ENCODE measurements around the gene CYP17A1. TPM values are rescaled to one million over a fixed set of nuclear protein-coding genes. Genes with fewer than 3 reads are reported as not detected.

Gene CYP17A1
- total RNA-seq, 1 experiment from 2014 or later: 2.1 TPM

DNA sequence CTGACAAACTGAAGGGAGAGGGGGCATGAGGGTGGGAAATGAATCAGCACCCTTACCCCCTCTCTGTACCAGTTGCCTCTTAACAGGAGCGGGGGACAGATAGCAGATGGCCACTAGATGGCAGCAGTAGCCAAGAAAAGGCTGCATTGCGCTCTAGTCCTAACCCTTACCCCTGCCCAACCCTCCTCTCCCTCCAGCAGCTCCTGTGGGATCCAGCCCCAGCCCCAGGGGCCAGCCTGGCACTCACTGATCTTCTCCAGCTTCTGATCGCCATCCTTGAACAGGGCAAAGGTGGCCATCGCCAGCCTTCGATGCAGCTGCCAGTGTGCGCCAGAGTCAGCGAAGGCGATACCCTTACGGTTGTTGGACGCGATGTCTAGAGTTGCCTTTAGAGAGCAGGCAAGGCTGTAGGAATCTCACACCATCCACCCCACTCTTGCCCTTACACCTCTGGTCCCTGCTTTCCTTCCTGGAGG, 2.2 kb downstream of the CYP17A1 start:
- Mint-ChIP-seq H3K4me1 (0 out of 2 replicates have a peak, but pooled peaks cover 5% of the 10 kb centered on the region), H3K9me3 (peaks cover 29% of the 10 kb centered on the region), H3K27ac (no peak overlapping the region), H3K4me3 (no peak overlapping the region), H3K27me3 (ENCODE audit: low read depth) (peaks cover 18% of the 10 kb centered on the region), H3K36me3 (peaks cover 21% of the 10 kb centered on the region)
- peak; percentile 89 for TF ChIP-seq CTCF (IDR thresholded peaks at IDR 0.05)
- TF ChIP-seq CBFB (CRISPR knock-in tag; IDR thresholded peaks at IDR 0.05; ENCODE audit: low read depth): no peak
- TF ChIP-seq ZNF671 (CRISPR knock-in tag; IDR thresholded peaks at IDR 0.05): no peak
- DNase-seq (ENCODE audit: low spot score) (peak; percentile 89), ATAC-seq (peak; percentile 99)
- ChIA-PET POLR2A (no interaction called here), CTCF (interaction anchor here (0.5 to 3.8 kb wide), 26 partner anchors 14 to 561 kb away, joined by 3 to 40 read pairs (median 4); partner anchors contain the start of genes ARL3, AS3MT, ATP5MK and BORCS7)

- TF ChIP-seq HMGA2 (CRISPR knock-in tag; IDR thresholded peaks at IDR 0.05): no peak
- TF ChIP-seq ZBTB21 (CRISPR knock-in tag; IDR thresholded peaks at IDR 0.05; ENCODE audit: borderline replicate concordance): no peak
- no peak for TF ChIP-seq ZSCAN18 (CRISPR knock-in tag; IDR thresholded peaks at IDR 0.05)
- Mint-ChIP-seq H3K9me3 (peaks cover 22% of the 10 kb centered on the region), H3K27me3 (ENCODE audit: low read depth) (peaks cover 9% of the 10 kb centered on the region), H3K4me1 (0 out of 2 replicates have a peak, but pooled peaks cover 5% of the 10 kb centered on the region), H3K36me3 (peaks cover 17% of the 10 kb centered on the region), H3K4me3 (no peak overlapping the region), H3K27ac (no peak overlapping the region)
- ChIA-PET POLR2A (no interaction called here), CTCF (interaction anchor here (0.7 to 3.8 kb wide), 3 partner anchors 67 to 410 kb away, joined by 3 to 40 read pairs (median 13); no protein-coding TSS in a partner anchor)
- DNase-seq (ENCODE audit: low spot score): no peak
- no peak for ATAC-seq
These were observed 3.1 kb downstream of the CYP17A1 start for GRCh38 chr10:102834143-102834542.

DNA sequence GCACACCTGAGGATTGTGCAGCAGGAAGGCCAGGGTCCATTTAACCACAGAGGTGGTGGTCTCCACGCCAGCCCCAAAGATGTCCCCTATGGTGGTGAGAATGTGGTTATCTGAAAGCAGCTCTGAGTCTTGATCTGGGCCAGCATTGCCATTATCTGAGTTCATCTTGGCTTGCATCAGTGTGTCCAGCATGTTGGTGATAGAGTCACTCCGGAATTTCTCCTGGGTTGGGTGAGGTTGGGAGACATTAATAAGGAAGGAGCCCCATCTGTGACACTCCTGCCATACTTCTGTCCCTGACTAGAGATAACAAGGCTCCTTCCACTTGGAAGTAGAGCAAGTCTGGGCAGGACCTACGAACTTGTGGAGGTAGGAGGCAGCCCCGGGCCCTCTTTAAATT, 4.2 kb downstream of the CYP17A1 start:
- peaks cover 8% of the 10 kb centered on the region for H3K36me3 Mint-ChIP-seq
- H3K9me3 Mint-ChIP-seq: peaks cover 10% of the 10 kb centered on the region
- ATAC-seq (no peak), DNase-seq (ENCODE audit: low spot score) (no peak)
- H3K27me3 Mint-ChIP-seq (ENCODE audit: low read depth): peaks cover 9% of the 10 kb centered on the region
- TF ChIP-seq ZNF512 (CRISPR knock-in tag; IDR thresholded peaks at IDR 0.05; ENCODE audit: borderline replicate concordance) (no peak), MXD4 (CRISPR knock-in tag; IDR thresholded peaks at IDR 0.05; ENCODE audit: borderline replicate concordance) (no peak), OVOL2 (CRISPR knock-in tag; IDR thresholded peaks at IDR 0.05; ENCODE audit: borderline replicate concordance) (no peak), JUN (CRISPR knock-in tag; IDR thresholded peaks at IDR 0.05) (no peak), MAX (CRISPR knock-in tag; IDR thresholded peaks at IDR 0.05) (no peak), NFATC4 (CRISPR knock-in tag; IDR thresholded peaks at IDR 0.05) (no peak), GABPB1 (CRISPR knock-in tag; IDR thresholded peaks at IDR 0.05) (no peak), ZNF121 (CRISPR knock-in tag; IDR thresholded peaks at IDR 0.05) (no peak), ZNF138 (CRISPR knock-in tag; conservative IDR thresholded peaks at IDR 0.05) (no peak)
- TF ChIP-seq, protein P1, sequence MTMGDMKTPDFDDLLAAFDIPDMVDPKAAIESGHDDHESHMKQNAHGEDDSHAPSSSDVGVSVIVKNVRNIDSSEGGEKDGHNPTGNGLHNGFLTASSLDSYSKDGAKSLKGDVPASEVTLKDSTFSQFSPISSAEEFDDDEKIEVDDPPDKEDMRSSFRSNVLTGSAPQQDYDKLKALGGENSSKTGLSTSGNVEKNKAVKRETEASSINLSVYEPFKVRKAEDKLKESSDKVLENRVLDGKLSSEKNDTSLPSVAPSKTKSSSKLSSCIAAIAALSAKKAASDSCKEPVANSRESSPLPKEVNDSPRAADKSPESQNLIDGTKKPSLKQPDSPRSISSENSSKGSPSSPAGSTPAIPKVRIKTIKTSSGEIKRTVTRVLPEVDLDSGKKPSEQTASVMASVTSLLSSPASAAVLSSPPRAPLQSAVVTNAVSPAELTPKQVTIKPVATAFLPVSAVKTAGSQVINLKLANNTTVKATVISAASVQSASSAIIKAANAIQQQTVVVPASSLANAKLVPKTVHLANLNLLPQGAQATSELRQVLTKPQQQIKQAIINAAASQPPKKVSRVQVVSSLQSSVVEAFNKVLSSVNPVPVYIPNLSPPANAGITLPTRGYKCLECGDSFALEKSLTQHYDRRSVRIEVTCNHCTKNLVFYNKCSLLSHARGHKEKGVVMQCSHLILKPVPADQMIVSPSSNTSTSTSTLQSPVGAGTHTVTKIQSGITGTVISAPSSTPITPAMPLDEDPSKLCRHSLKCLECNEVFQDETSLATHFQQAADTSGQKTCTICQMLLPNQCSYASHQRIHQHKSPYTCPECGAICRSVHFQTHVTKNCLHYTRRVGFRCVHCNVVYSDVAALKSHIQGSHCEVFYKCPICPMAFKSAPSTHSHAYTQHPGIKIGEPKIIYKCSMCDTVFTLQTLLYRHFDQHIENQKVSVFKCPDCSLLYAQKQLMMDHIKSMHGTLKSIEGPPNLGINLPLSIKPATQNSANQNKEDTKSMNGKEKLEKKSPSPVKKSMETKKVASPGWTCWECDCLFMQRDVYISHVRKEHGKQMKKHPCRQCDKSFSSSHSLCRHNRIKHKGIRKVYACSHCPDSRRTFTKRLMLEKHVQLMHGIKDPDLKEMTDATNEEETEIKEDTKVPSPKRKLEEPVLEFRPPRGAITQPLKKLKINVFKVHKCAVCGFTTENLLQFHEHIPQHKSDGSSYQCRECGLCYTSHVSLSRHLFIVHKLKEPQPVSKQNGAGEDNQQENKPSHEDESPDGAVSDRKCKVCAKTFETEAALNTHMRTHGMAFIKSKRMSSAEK (CRISPR knock-in tag; IDR thresholded peaks at IDR 0.05; ENCODE audit: borderline replicate concordance): no peak
- POLR2A ChIA-PET: no interaction called here
- H3K4me3 Mint-ChIP-seq: no peak overlapping the region
- CTCF ChIA-PET: interaction anchor here (1.0 to 2.2 kb wide), 2 partner anchors 12 to 68 kb away, joined by 3 to 9 read pairs; no protein-coding TSS in a partner anchor
- no peak overlapping the region; the same call in 1 of the 2 replicates for H3K27ac Mint-ChIP-seq
- H3K4me1 Mint-ChIP-seq: 0 out of 2 replicates have a peak, but pooled peaks cover 5% of the 10 kb centered on the region
